H9 (cell line): Measurements from ENCODE around the gene XPNPEP2. TPM values are rescaled to one million over a fixed set of nuclear protein-coding genes. Genes with fewer than 3 reads are reported as not detected.

Experiments used
- DNase-seq: peaks from one replicate; pipeline ENCODE4 v3.0.0-alpha.2; 2017
- H2AFZ ChIP-seq: one replicate; pipeline ENCODE4 v1.6.1; 2013; ENCODE audit warnings: mild to moderate bottlenecking, low read length, control low read depth, moderate library complexity
- H2AK5ac ChIP-seq: 2 replicates; pipeline ENCODE4 v1.6.1; 2013; ENCODE audit warnings: low read length, control low read depth, mixed read lengths; ENCODE audit not compliant: insufficient read length
- H2BK120ac ChIP-seq: one replicate; pipeline ENCODE4 v1.6.1; 2013; ENCODE audit warnings: low read depth, mild to moderate bottlenecking, low read length, control low read depth, inconsistent platforms; ENCODE audit not compliant: poor library complexity, severe bottlenecking
- H2BK12ac ChIP-seq: 2 replicates; pipeline ENCODE4 v1.6.1; 2013; ENCODE audit warnings: low read length, control low read depth, mixed read lengths, low read depth; ENCODE audit not compliant: insufficient read length
- H2BK15ac ChIP-seq: 2 replicates; pipeline ENCODE4 v1.6.1; 2013; ENCODE audit warnings: low read depth, low read length, control low read depth
- H2BK20ac ChIP-seq: one replicate; pipeline ENCODE4 v1.6.1; 2013; ENCODE audit warnings: low read depth, mild to moderate bottlenecking, low read length, control low read depth, inconsistent platforms; ENCODE audit not compliant: poor library complexity, severe bottlenecking
- H2BK5ac ChIP-seq: 2 replicates; pipeline ENCODE4 v1.6.1; 2013; ENCODE audit warnings: low read length, control low read depth, mixed read lengths; ENCODE audit not compliant: insufficient read length
- H3K14ac ChIP-seq: 2 replicates; pipeline ENCODE4 v1.6.1; 2013; ENCODE audit warnings: low read length, control low read depth; ENCODE audit not compliant: insufficient read depth
- H3K18ac ChIP-seq: 2 replicates; pipeline ENCODE4 v1.6.1; 2013; ENCODE audit warnings: low read depth, mild to moderate bottlenecking, mixed read lengths, low read length, control low read depth; ENCODE audit not compliant: insufficient read length
- H3K23ac ChIP-seq: 2 replicates; pipeline ENCODE4 v1.6.1; 2013; ENCODE audit warnings: low read length, control low read depth, mixed read lengths, low read depth; ENCODE audit not compliant: insufficient read length
- H3K23me2 ChIP-seq: 2 replicates; pipeline ENCODE4 v1.6.1; 2013; ENCODE audit warnings: low read depth, mild to moderate bottlenecking, mixed read lengths, low read length, control low read depth; ENCODE audit not compliant: insufficient read length, poor library complexity, severe bottlenecking
- H3K27ac ChIP-seq: 2 replicates; pipeline ENCODE4 v1.5.1; 2013; ENCODE audit warnings: low read length, control low read depth, mixed read lengths, low read depth; ENCODE audit not compliant: insufficient read length
- H3K27me3 ChIP-seq: 2 replicates; pipeline ENCODE4 v1.6.1; 2013; ENCODE audit warnings: low read length, control low read depth, inconsistent platforms; ENCODE audit not compliant: insufficient read depth
- H3K4ac ChIP-seq: 2 replicates; pipeline ENCODE4 v1.6.1; 2013; ENCODE audit warnings: low read depth, mild to moderate bottlenecking, control low read depth, inconsistent platforms, low read length, moderate library complexity
- H3K4me1 ChIP-seq: 2 replicates; pipeline ENCODE4 v1.6.1; 2013; ENCODE audit warnings: low read length, control low read depth, inconsistent platforms; ENCODE audit not compliant: insufficient read depth
- H3K4me2 ChIP-seq: 2 replicates; pipeline ENCODE4 v1.6.1; 2013; ENCODE audit warnings: low read length, control low read depth, mixed read lengths; ENCODE audit not compliant: insufficient read length, insufficient read depth
- H3K56ac ChIP-seq: 2 replicates; pipeline ENCODE4 v1.6.1; 2013; ENCODE audit warnings: low read depth, mild to moderate bottlenecking, mixed read lengths, low read length, control low read depth; ENCODE audit not compliant: insufficient read length
- H3K79me1 ChIP-seq: 2 replicates; pipeline ENCODE4 v1.6.1; 2013; ENCODE audit warnings: low read depth, mild to moderate bottlenecking, moderate library complexity, low read length, control low read depth, inconsistent platforms; ENCODE audit not compliant: insufficient read depth, poor library complexity, severe bottlenecking
- H3K79me2 ChIP-seq: 2 replicates; pipeline ENCODE4 v1.6.1; 2013; ENCODE audit warnings: low read length, control low read depth, inconsistent platforms; ENCODE audit not compliant: insufficient read depth
- H3K9ac ChIP-seq: 2 replicates; pipeline ENCODE4 v1.6.1; 2013; ENCODE audit warnings: low read length, control low read depth, mixed read lengths; ENCODE audit not compliant: insufficient read length; ENCODE audit errors: extremely low read depth
- H3K9me3 ChIP-seq: one replicate; pipeline ENCODE4 v1.6.1; 2013; ENCODE audit warnings: low read depth, low read length, inconsistent platforms; ENCODE audit not compliant: control insufficient read depth
- H3T11ph ChIP-seq: one replicate; pipeline ENCODE4 v1.6.1; 2013; ENCODE audit warnings: mild to moderate bottlenecking, low read length, control low read depth, inconsistent platforms
- H4K20me1 ChIP-seq: one replicate; pipeline ENCODE4 v1.6.1; 2013; ENCODE audit not compliant: control insufficient read depth, insufficient read length, insufficient read depth
- H4K5ac ChIP-seq: 2 replicates; pipeline ENCODE4 v1.6.1; 2013; ENCODE audit warnings: low read depth, mild to moderate bottlenecking, mixed read lengths, low read length, control low read depth; ENCODE audit not compliant: insufficient read length
- H4K8ac ChIP-seq: replicated peaks from 2 replicates; pipeline ENCODE4 v1.6.1; 2013; ENCODE audit warnings: low read length, control low read depth, mixed read lengths, low read depth; ENCODE audit not compliant: insufficient read length
- H4K91ac ChIP-seq: 2 replicates; pipeline ENCODE4 v1.6.1; 2013; ENCODE audit warnings: low read depth, mild to moderate bottlenecking, moderate library complexity, mixed read lengths, low read length, control low read depth; ENCODE audit not compliant: insufficient read length
- H3K27ac Mint-ChIP-seq, 3 experiments: 2 replicates in 2 of 3; 3 replicates in 1 of 3; pipeline ENCODE4 v1.8.0; 2020 to 2021; ENCODE audit warnings: mixed read lengths in 3 of 3, mild to moderate bottlenecking in 1 of 3, moderate library complexity in 1 of 3
- H3K27me3 Mint-ChIP-seq: 2 replicates; pipeline ENCODE4 v1.8.0; 2021; ENCODE audit warnings: low read depth, mild to moderate bottlenecking, moderate library complexity, mixed read lengths
- H3K36me3 Mint-ChIP-seq, 3 experiments: 2 replicates in 2 of 3; 3 replicates in 1 of 3; pipeline ENCODE4 v1.8.0; 2020 to 2021; ENCODE audit warnings: low read depth in 3 of 3, mixed read lengths in 3 of 3; ENCODE audit not compliant: insufficient read depth in 1 of 3
- H3K4me1 Mint-ChIP-seq, 2 experiments: 2 replicates each; pipeline ENCODE4 v1.8.0; 2020; ENCODE audit warnings: mixed read lengths in 2 of 2
- H3K4me3 Mint-ChIP-seq, 2 experiments: 2 replicates in 1 of 2; 3 replicates in 1 of 2; pipeline ENCODE4 v1.8.0; 2020 to 2021; ENCODE audit warnings: mild to moderate bottlenecking in 2 of 2, mixed read lengths in 2 of 2, moderate library complexity in 1 of 2
- H3K9me3 Mint-ChIP-seq, 2 experiments: 2 replicates in 1 of 2; 3 replicates in 1 of 2; pipeline ENCODE4 v1.8.0; 2020; ENCODE audit warnings: mild to moderate bottlenecking in 2 of 2, mixed read lengths in 2 of 2, moderate library complexity in 1 of 2
- CTCF ChIP-seq: fragments of 200-600 bp; sonication (generic); conservative IDR thresholded peaks from 3 replicates; pipeline ENCODE4 v1.8.0; 2021; ENCODE audit warnings: antibody characterized with exemption, mild to moderate bottlenecking
- WGBS: extraction: QIAGEN DNeasy Blood & Tissue Kit; methylation state at CpG from one replicate; pipeline ENCODE4 v1.1.7; 2013; ENCODE audit warnings: missing lambda C conversion rate, low lambda C conversion rate, mixed read lengths; ENCODE audit not compliant: insufficient read length; ENCODE audit errors: extremely low coverage; 5-methylcytosine and 5-hydroxymethylcytosine counted together
- long read RNA-seq: library from polyadenylated mRNA; unstranded; transcript quantifications from one replicate; pipeline ENCODE4 v2.0.0, GENCODE V29; 2020
- total RNA-seq: library from RNA; stranded (reverse); gene quantifications from 2 replicates; pipeline ENCODE4 v1.2.1, GENCODE V29; 2021

Gene XPNPEP2, protein sequence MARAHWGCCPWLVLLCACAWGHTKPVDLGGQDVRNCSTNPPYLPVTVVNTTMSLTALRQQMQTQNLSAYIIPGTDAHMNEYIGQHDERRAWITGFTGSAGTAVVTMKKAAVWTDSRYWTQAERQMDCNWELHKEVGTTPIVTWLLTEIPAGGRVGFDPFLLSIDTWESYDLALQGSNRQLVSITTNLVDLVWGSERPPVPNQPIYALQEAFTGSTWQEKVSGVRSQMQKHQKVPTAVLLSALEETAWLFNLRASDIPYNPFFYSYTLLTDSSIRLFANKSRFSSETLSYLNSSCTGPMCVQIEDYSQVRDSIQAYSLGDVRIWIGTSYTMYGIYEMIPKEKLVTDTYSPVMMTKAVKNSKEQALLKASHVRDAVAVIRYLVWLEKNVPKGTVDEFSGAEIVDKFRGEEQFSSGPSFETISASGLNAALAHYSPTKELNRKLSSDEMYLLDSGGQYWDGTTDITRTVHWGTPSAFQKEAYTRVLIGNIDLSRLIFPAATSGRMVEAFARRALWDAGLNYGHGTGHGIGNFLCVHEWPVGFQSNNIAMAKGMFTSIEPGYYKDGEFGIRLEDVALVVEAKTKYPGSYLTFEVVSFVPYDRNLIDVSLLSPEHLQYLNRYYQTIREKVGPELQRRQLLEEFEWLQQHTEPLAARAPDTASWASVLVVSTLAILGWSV
- 0.11 TPM in 1 of 2 replicates, not detected in the other for total RNA-seq
- long read RNA-seq, partial matches to known transcripts: 2 of 2 reads
- long read RNA-seq, other reads (novel, unspliced or antisense): 0 of 2 reads

DNA sequence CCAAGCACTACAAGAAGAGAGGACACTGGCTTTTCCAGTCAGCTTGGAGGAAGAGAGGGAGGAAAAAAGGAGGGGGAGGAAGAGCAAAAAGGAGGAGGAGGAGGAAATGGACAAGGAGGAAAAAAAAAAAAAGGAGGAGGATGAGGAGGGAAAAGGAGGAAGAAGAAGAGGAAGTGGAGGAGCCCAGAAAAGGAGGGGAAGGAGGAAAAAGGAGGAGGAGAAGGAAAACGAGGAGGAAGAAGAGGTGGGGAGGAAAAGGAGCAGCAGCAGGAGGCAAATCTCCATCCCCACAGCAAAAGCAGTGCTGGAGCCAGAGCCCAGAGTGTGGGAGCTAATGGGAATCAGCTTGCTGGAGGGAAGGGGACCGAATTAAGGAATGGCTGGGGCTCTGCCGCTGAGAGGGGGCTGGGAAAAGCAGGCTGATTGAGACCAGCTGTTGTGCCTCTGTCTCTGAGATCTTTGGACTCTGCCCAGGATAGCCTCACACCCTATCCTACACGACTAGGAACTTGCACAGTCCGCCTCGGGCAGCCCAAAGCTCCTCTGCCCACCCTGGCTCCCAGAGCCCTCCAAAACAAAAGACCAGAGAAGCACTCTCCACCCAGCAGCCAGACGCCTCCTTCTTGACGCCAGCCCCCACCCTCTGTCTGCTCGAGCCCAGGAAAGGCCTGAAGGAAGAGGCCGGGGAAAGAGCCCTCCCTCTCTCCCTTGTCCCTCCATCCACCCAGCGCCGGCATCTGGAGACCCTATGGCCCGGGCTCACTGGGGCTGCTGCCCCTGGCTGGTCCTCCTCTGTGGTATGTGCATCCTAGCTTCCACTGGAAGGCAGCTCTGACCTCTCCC, at the start of gene XPNPEP2:
Gene XPNPEP2, plus strand, starts transcription at position 514 of the 843 bp plus-strand sequence. Its CDS starts 235 bp downstream, at position 749.
- Histone ChIP-seq H3K4ac (no peak within 1 kb of the TSS), H3K79me2 (no peaks in the 10 kb centered on the region), H3K4me2 (no peak within 1 kb of the TSS), H4K20me1 (no peaks in the 10 kb centered on the region), H3K23ac (no peak within 1 kb of the TSS), H3K79me1 (no peaks in the 10 kb centered on the region), H2BK20ac (no peak within 1 kb of the TSS), H3K9me3 (no peaks in the 10 kb centered on the region), H3K9ac (no peak within 1 kb of the TSS), H3T11ph (no peak within 1 kb of the TSS), H2BK12ac (no peak within 1 kb of the TSS), H4K8ac (no peak within 1 kb of the TSS), H2BK5ac (no peak within 1 kb of the TSS), H3K56ac (no peak within 1 kb of the TSS), H3K14ac (no peak within 1 kb of the TSS; the same call in 1 of the 2 replicates), H3K4me1 (no peaks in the 10 kb centered on the region; the same call in 1 of the 2 replicates), H2BK120ac (no peak within 1 kb of the TSS), H4K5ac (no peak within 1 kb of the TSS), H3K27me3 (no peaks in the 10 kb centered on the region), H3K27ac (no peak within 1 kb of the TSS), H2BK15ac (no peak within 1 kb of the TSS), H3K18ac (no peak within 1 kb of the TSS), H2AK5ac (no peak within 1 kb of the TSS), H4K91ac (no peak within 1 kb of the TSS), H3K23me2 (no peaks in the 10 kb centered on the region), H2AFZ (no peak within 1 kb of the TSS)
- no peak for TF ChIP-seq CTCF
- Mint-ChIP-seq H3K27me3 (peaks cover 31% of the 10 kb centered on the region), H3K36me3 (no peaks in the 10 kb centered on the region; a peak in 1 of 7 replicates), H3K27ac (peak within 1 kb of the TSS in 1 of 3 experiments; percentile 87; a peak in 1 of 7 replicates), H3K9me3 (peaks cover 0 to 67% of the 10 kb centered on the region in 2 experiments; a peak in 3 of 5 replicates), H3K4me3 (peak within 1 kb of the TSS in 1 of 2 experiments; percentile 25; a peak in 1 of 5 replicates), H3K4me1 (peaks cover 7 to 28% of the 10 kb centered on the region in 2 experiments)
- DNase-seq: no peak
- WGBS: no CpG with 5 or more reads among the region's 13 CpGs
